Vagina (tissue), 2 donors: ENCODE measurements around the gene QKI.

Experiments used
- POLR2A ChIP-seq, 2 donors: fragments of 450-650 bp; IDR thresholded peaks; one replicate each; pipeline ENCODE4 v1.6.1; 2017; ENCODE audit warnings: antibody characterized with exemption in 2 of 2, mild to moderate bottlenecking in 2 of 2, moderate library complexity in 2 of 2
- TF ChIP-seq, protein P1 (sequence below), 3 experiments: fragments of 450-650 bp in 2 of 3; fragments of 200-600 bp in 1 of 3; sonication (generic) in 1 of 3; IDR thresholded peaks; one replicate each; pipeline ENCODE4 v1.5.1; 2017 to 2019; ENCODE audit warnings: antibody characterized with exemption in 3 of 3, mild to moderate bottlenecking in 2 of 3, moderate library complexity in 2 of 3

DNA sequence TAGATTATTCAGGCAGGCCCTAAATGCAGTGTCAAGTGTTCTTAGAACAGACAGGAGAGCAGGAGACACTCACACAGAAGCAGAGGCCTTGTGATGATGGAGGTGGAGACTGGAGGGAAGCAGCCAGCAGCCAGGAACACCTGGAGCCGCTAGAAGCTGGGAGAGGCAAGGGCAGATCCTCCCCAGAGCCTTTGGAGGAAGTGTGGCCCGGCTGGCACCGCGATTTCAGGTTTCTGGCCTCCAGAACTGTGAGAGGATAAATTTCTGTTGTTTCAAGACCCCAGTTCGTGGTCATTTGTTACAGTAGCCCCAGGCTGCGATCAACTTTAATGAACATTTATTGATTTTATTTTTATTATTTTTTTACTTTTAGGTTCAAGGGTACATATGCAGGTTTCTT lies 203.0 kb downstream of the QKI start:
- TF ChIP-seq, protein P1, sequence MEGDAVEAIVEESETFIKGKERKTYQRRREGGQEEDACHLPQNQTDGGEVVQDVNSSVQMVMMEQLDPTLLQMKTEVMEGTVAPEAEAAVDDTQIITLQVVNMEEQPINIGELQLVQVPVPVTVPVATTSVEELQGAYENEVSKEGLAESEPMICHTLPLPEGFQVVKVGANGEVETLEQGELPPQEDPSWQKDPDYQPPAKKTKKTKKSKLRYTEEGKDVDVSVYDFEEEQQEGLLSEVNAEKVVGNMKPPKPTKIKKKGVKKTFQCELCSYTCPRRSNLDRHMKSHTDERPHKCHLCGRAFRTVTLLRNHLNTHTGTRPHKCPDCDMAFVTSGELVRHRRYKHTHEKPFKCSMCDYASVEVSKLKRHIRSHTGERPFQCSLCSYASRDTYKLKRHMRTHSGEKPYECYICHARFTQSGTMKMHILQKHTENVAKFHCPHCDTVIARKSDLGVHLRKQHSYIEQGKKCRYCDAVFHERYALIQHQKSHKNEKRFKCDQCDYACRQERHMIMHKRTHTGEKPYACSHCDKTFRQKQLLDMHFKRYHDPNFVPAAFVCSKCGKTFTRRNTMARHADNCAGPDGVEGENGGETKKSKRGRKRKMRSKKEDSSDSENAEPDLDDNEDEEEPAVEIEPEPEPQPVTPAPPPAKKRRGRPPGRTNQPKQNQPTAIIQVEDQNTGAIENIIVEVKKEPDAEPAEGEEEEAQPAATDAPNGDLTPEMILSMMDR (IDR thresholded peaks at IDR 0.05): no peak
- no peak for TF ChIP-seq POLR2A (IDR thresholded peaks at IDR 0.05)
